ENCODE data around the gene SERPINE1. TPM values are rescaled to one million over a fixed set of nuclear protein-coding genes. Genes with fewer than 3 reads are reported as not detected.
A peak's percentile ranks its signal among the peaks of the same experiment; 100 is the strongest.

The SERPINE1 gene
- total and polyA plus RNA-seq, 2 of the 13 experiments (the other 11 are each of a cell fraction or from before 2014, with no cell fraction given), result 21.2 to 1,576 TPM

DNA sequence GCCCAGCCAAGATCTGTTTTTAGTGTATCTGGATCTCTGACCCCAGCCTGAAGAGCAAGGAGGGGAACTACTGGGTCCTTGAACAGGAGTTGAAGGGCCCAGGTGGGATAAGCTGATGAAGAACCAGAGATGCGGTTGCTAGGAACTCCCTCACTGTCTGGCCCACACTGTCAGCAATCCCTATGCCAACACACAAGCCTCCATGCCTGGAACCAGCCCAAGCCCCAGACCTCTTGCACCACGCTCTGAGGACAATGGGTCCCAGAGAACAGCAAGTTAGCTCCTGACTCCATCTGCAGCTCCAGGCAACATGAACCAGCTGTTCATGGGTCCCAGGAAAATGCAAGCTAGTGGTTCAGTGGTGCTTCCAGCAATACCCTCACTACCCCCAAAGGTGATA, 50.7 kb downstream of the SERPINE1 start:
- Histone ChIP-seq H3K36me3 (replicated peaks in 1 of 2; ENCODE audit: control insufficient read depth in 1 of 2, insufficient read depth in 2 of 2, low read length in 2 of 2) (no peaks in the 10 kb centered on the region), H3K27ac (ENCODE audit: extremely low read length, insufficient read depth, low read length) (no peak overlapping the region), H3K4me2 (ENCODE audit: low read depth, low read length) (no peak overlapping the region), H3K27me3 (ENCODE audit: control insufficient read depth in 1 of 2, insufficient read depth in 2 of 2, low read length in 2 of 2) (peaks cover 16 to 66% of the 10 kb centered on the region in 2 experiments), H3K9ac (ENCODE audit: insufficient read depth, low read depth, low read length) (no peak overlapping the region), H2AFZ (ENCODE audit: low read length) (no peak overlapping the region), H3K79me2 (ENCODE audit: insufficient read depth, low read length) (no peaks in the 10 kb centered on the region), H3K4me3 (replicated peaks in 1 of 3; ENCODE audit: insufficient read depth in 1 of 3, low read depth in 2 of 3, low read length in 3 of 3) (no peak overlapping the region), H3K9me3 (ENCODE audit: low read length) (no peaks in the 10 kb centered on the region), H4K20me1 (ENCODE audit: insufficient read depth, low read length) (no peaks in the 10 kb centered on the region), H3K4me1 (ENCODE audit: insufficient read depth, low read length) (peaks cover 54% of the 10 kb centered on the region)
- FAIRE-seq (no peak), ATAC-seq (no peak), DNase-seq (ENCODE audit: low spot score) (no peak)
- no peak for TF ChIP-seq GATAD1 (CRISPR knock-in tag; IDR thresholded peaks at IDR 0.05)
- peak; percentile 46; the same call in 1 of the 2 replicates for TF ChIP-seq RFX5 (IDR thresholded peaks at IDR 0.05; ENCODE audit: low read depth, low read length)
- in situ Hi-C loops (cut with HindIII; ENCODE audit: extremely low pct_ligation_motif_present, low pct_unique_long_range_greater_than_20kb) (no loop called here), intact Hi-C loops (cut with micrococcal nuclease; ENCODE audit: unreplicated experiment) (no loop called here)
- POLR2A ChIA-PET, result no interaction called here
- CTCF ChIA-PET (ENCODE audit: low intra/inter-chr PET ratio, low total read pairs), result no interaction called here
- WGBS (ENCODE audit: low lambda C conversion rate), result 47% methylated on average over 2 of the region's 2 CpGs
- BruUV-seq (replicated peaks), result no TSS peak

DNA sequence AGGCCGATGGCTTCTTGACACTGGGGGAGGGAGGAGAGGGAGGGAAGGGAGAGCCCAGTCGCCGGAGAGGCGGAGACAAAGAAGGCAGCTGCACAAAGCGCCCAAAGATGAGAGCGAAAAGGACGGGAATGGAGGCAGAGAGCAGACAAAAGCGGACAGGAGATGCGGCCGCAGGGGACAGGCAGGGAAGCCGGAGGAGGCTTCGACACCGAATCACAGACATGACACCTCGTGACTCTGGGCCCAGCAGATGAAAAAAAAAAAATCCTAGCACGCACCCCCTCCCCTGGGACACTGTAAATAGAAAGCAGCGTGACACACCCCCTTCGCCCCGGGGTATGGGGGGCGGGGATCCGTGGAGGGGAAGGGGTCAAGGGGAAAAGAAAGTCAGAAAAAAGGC, 52.2 kb downstream of the SERPINE1 start:
- Histone ChIP-seq H3K79me2 (ENCODE audit: insufficient read depth, low read length) (no peaks in the 10 kb centered on the region), H3K27ac (ENCODE audit: extremely low read length, insufficient read depth, low read length) (no peak overlapping the region), H3K36me3 (replicated peaks in 1 of 2; ENCODE audit: control insufficient read depth in 1 of 2, insufficient read depth in 2 of 2, low read length in 2 of 2) (no peaks in the 10 kb centered on the region), H3K4me1 (ENCODE audit: insufficient read depth, low read length) (peaks cover 47% of the 10 kb centered on the region), H4K20me1 (ENCODE audit: insufficient read depth, low read length) (no peaks in the 10 kb centered on the region), H3K4me2 (ENCODE audit: low read depth, low read length) (peak overlapping the region; percentile 32; the same call in 1 of the 2 replicates), H3K9me3 (ENCODE audit: low read length) (no peaks in the 10 kb centered on the region), H2AFZ (ENCODE audit: low read length) (no peak overlapping the region), H3K27me3 (ENCODE audit: control insufficient read depth in 1 of 2, insufficient read depth in 2 of 2, low read length in 2 of 2) (peaks cover 13 to 51% of the 10 kb centered on the region in 2 experiments), H3K9ac (ENCODE audit: insufficient read depth, low read depth, low read length) (no peak overlapping the region), H3K4me3 (replicated peaks in 1 of 3; ENCODE audit: insufficient read depth in 1 of 3, low read depth in 2 of 3, low read length in 3 of 3) (peak overlapping the region in 1 of 3 experiments; percentile 56; a peak in 1 of 6 replicates)
- CTCF ChIA-PET (ENCODE audit: low intra/inter-chr PET ratio, low total read pairs), result no interaction called here
- no TSS peak for BruUV-seq (replicated peaks)
- DNase-seq (ENCODE audit: low spot score) (no peak), ATAC-seq (no peak), FAIRE-seq (no peak)
- in situ Hi-C loops (cut with HindIII; ENCODE audit: extremely low pct_ligation_motif_present, low pct_unique_long_range_greater_than_20kb), result no loop called here
- TF ChIP-seq CEBPG (CRISPR knock-in tag; IDR thresholded peaks at IDR 0.05) (no peak), PHF20 (CRISPR knock-in tag; IDR thresholded peaks at IDR 0.05) (no peak), ZFP36L2 (CRISPR knock-in tag; IDR thresholded peaks at IDR 0.05) (no peak), ZNF572 (CRISPR knock-in tag; IDR thresholded peaks at IDR 0.05) (no peak), MED1 (CRISPR knock-in tag; IDR thresholded peaks at IDR 0.05) (no peak), SMAD1 (CRISPR knock-in tag; IDR thresholded peaks at IDR 0.05; ENCODE audit: borderline replicate concordance, low read depth) (no peak), MTERF4 (CRISPR knock-in tag; IDR thresholded peaks at IDR 0.05) (no peak), ZNF451 (CRISPR knock-in tag; IDR thresholded peaks at IDR 0.05) (no peak), ZNF747 (CRISPR knock-in tag; IDR thresholded peaks at IDR 0.05; ENCODE audit: borderline replicate concordance) (no peak), ZNF160 (CRISPR knock-in tag; IDR thresholded peaks at IDR 0.05) (no peak), HOXA7 (CRISPR knock-in tag; IDR thresholded peaks at IDR 0.05) (no peak)
- TF ChIP-seq, protein P1, sequence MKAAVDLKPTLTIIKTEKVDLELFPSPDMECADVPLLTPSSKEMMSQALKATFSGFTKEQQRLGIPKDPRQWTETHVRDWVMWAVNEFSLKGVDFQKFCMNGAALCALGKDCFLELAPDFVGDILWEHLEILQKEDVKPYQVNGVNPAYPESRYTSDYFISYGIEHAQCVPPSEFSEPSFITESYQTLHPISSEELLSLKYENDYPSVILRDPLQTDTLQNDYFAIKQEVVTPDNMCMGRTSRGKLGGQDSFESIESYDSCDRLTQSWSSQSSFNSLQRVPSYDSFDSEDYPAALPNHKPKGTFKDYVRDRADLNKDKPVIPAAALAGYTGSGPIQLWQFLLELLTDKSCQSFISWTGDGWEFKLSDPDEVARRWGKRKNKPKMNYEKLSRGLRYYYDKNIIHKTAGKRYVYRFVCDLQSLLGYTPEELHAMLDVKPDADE (CRISPR knock-in tag; IDR thresholded peaks at IDR 0.05), result no peak
- TF ChIP-seq, protein P2, sequence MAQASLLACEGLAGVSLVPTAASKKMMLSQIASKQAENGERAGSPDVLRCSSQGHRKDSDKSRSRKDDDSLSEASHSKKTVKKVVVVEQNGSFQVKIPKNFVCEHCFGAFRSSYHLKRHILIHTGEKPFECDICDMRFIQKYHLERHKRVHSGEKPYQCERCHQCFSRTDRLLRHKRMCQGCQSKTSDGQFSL (CRISPR knock-in tag; IDR thresholded peaks at IDR 0.05), result no peak
- POLR2A ChIA-PET, result no interaction called here
- 9% methylated on average over 20 of the region's 20 CpGs for WGBS (ENCODE audit: low lambda C conversion rate)
- intact Hi-C loops (cut with micrococcal nuclease; ENCODE audit: unreplicated experiment), result no loop called here

Measured in HepG2 (cell line).